Suppressor macrophage treated with lipopolysaccharide for 4 hours (primary cell): ENCODE results near the gene MACF1.

ENCODE experiments used
- DNase-seq: peaks from one replicate; pipeline ENCODE4 v3.0.0-alpha.2; 2020

MACF1 gene

DNA sequence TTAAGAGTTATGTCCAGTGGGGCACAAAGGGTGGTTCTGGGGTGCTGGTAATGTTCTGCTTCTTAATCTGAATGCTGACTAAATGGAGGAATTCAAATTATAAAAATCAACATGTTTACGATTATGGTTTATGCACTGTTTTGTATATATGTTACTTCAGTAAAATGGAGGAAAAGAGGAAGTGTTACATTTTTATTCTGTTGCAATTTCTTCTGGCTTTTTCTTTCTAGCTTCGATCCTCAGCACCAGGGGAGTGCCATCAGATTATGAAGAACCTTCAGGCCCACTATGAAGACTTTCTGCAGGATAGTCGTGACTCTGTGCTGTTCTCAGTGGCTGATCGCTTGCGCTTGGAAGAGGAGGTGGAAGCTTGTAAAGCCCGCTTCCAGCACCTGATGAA, 105.5 kb downstream of the MACF1 start:
- DNase-seq: peak; percentile 31

DNA sequence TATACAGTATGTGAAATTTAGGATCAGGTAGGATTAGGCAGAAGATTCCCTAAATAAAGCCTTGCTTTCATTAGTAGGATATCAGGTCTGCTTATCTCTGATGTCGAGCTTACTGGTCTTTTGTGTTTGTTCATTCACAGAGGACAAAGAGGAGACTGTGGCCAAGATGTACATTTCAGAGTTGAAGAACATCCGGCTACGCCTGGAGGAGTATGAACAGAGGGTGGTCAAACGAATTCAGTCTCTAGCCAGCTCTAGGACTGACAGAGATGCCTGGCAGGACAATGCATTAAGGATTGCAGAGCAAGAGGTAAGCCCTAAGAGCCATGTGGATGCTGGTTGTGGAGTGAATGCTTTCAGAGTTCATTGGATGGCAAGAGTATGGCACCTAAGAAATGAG, 106.2 kb downstream of the MACF1 start:
- DNase-seq: no peak

DNA sequence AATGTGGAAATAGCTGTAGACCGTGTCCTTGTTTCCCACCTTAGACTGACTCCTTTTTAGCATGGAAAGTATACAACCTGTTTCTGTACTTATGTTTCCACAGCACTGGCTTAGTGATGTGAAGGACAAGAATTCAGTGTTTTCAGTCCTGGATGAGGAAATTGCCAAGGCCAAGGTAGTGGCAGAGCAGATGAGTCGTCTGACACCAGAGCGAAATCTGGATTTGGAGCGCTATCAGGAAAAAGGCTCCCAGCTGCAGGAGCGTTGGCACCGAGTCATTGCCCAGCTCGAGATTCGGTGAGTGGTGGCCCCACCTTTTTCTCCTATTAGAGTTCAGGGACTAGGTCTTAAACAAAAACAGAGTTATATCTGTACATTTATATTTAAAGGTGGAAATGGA, 112.6 kb downstream of the MACF1 start:
- DNase-seq: no peak

DNA sequence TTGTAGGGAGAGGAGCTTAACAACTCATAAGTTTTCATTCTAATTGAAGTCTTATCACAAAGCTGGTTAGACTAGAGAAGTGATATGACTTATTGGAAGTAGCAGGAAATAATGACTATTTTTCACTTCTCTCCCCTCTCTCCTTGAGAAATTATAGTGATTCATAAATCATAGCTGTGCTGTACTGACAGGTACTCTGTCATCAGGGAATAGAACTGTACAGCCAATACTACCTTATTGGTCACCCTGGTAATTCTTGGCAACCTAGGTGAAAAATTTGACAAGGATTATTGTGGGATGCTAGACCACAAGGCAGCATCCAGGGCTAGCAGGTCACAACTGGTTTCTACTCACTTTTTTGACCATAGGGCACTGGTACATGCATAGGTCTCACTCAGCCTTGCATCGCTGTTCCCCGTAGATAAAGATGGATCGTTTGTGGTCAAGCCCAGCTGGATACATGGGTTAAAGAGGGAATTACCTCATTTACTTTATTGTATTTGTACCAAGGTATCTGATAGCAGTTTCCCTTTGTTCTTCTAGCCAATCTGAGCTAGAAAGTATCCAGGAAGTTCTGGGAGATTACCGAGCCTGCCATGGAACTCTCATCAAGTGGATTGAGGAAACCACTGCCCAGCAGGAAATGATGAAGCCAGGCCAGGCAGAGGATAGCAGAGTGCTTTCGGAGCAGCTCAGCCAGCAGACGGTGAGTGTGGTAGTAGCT, 113.6 kb downstream of the MACF1 start:
- DNase-seq: no peak

DNA sequence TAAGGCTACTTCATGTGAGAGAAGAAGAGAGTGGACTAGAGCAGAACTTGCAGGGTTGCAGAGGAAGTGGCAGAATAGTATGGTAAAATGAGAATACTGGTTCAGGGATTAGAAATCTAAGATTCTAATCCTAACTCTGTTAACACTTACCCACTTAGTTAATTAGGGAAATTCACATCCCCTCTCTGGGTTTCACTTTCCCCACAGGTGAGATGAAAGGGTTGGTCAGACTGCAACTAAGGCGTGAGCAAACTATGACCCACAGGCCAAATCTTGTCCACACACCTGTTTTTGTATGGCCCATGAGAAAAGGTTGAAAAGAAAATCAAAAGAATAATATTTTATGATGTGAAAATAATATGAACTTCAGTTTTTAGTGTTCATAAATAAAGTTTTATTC, 117.5 kb downstream of the MACF1 start:
- DNase-seq: no peak

DNA sequence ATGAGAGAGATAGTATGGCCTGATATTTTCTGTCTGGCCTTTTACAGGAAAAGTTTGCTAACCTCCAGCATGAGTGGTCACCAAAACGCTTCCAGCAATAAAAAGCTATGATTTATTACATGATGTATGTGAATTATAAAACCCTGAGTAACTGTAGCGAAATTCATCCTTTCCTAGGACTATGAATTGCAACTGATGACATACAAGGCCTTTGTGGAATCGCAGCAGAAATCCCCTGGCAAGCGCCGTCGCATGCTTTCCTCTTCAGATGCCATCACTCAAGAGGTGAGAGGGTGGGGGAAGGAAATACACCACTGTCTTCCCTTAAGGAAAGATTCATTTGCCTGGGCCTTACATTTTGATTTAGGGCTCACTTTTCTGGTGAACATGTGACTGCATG, 117.9 kb downstream of the MACF1 start:
- DNase-seq: no peak

DNA sequence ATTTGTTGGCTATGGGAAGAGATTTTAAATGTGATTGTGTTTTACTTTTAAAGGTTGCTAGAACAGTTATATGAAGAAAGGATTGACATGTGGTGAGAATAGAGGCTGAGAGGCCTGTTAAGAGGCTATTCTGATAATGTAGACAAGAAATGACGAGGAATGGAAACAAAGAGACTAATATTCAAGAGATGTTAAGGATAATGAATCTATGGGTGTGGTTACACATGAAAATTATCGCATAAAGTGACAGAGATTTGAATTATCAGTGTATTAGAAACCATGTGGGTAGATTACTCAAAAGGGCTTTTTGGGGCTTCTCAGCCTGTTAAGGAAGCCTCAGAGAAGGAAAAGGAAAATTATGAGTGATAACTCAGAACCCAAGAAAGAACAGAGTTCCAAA, 120.4 kb downstream of the MACF1 start:
- DNase-seq: no peak

DNA sequence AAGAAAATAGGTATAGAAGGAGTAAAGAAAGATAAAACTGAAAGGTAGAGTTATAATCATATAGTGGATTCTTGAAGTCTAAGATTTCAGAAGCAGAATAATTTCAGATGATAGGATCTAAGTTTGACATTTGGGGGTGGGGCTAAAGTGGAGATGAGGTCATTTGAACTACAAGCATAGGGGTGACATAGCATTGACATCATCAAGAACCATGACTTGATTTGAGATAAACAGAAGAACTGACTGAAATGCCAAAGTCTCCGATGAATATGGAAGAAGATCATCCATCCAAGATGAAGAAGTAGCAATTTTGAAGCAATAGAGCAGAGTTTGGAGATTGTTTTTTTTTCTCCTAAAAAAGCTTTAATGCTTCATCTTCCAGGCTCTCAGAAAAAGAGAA, 122.3 kb downstream of the MACF1 start:
- DNase-seq: peak; percentile 47

DNA sequence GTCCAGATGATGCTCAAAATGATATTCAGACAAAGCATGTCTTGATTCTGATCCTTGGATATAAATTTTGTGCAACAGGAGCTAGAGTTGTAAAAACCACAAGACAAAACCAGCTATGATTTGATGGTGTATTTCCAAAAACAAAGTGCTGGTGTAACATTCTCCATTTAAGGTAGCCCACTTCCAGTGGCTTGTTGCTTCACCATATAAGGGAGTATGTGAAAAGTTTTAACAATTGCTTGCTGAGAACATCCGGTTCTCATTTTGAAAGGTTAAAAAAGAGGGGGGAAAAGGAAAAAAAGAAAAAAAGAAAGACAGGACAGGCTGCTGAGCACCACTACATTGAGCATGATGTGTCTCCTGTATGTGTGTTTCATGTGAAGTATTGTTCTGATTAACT, 123.6 kb downstream of the MACF1 start:
- no peak for DNase-seq

DNA sequence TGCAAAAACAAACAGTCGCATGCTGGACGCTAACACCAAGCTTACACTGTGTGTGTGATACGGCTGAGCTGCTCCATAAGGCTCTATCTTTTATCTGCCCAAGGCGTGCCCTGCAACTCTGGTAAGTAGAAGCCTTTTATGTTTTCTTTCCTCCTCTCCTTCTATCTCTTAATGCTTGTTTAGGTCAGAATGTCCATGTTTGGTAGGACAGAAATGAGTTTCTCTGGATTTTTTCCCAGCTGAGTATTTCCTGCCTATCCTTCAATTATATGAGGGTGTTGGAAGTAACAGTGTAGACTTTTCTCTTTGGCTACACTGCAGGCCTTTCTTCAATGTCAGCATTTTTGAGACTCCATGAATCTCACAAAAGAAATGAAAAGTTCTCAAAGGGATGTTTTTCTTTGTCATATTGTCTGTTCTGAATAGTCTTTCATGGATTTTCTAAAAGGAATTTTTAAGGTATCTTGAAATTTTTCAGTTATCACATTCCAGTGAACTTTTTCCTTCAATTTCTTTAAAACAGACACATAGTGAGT, 124.2 kb downstream of the MACF1 start:
- DNase-seq: no peak

DNA sequence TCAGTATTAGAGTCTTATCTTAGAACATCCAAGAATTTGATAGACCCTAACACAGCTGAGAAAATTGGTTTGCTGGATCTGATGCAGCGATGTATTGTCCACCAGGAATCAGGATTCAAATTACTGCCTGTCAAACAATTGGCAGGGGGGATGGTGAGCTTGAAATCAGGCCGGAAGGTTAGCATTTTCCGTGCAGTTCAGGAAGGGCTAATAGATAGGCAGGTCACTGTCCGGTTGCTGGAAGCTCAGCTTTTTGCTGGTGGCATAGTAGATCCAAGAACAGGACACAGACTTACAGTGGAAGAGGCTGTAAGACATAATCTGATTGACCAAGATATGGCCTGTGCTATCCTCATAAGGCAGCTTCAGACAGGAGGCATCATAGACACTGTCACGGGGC, 127.2 kb downstream of the MACF1 start:
- no peak for DNase-seq

DNA sequence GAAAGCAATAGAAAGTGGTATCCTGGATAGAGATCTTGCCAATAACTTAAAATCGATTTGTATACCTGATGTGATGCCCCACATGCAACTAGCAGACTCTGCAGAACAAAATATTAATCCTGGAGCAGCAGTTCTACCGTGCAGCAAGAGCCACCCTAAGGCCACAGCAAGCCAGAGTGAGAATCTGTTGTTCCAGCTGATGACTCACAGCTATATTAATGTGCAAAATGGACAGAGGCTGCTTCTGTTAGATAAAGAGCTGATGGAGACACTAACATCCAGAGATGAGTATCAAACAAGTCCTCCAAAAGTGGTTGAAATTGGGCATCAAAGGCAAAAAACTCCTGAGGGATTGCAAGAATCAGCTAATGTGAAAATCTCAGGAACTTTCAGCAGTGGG, 127.8 kb downstream of the MACF1 start:
- DNase-seq: no peak

DNA sequence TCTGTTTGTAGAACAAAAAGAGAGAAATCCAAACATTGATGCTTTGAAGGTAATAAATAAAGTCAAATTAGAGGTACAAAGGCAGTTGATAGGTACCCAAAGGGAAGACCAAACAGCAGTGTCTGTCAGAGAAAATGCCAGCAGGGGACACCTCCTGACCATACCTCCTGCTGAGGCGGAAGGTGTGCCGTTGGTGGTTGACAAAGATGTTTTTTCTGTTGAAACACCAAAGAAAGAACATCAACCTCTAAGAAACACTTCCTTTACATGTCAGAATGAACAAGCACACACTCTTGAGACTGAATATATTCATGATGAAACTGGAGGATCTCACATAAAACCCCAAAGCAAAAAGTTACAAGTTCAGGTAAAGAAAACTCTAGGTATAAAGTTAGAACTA, 128.3 kb downstream of the MACF1 start:
- DNase-seq: no peak

DNA sequence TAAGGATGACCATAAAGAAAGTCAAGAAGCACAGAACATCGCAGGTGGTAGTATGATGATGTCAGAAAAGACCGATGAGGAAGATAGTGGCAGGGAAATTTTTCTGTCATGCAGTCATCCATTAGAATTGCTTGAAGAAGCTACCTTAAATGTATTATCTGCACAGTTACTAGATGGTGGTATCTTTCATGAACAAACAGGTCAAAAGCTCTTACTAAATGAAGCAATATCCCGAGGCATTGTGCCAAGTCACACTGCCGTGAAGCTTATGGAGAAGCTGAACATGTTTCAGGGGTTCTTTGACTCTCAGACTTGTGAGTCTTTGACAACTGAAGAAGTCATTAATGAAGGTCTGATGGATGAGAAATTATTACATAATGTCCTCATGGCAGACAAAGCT, 128.8 kb downstream of the MACF1 start:
- no peak for DNase-seq

DNA sequence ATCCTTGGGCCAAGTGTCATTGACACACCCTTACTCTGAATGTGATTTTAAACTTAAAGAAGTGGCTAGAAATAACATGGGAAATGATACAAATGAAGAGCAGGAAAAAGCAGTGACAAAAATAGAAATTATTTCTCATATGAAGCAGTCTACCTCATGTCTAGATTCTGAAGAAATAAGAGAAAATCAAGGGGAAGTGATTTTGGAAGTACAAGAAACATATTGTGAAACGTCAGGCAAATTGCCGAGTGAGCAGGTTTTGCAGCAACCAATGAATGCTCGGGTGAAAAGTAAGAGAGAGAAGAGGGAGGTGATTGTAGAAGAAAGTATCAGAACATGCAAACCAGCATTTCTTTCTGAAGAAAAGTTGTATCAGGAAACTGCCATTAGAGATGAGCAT, 130.7 kb downstream of the MACF1 start:
- DNase-seq: peak; percentile 67

DNA sequence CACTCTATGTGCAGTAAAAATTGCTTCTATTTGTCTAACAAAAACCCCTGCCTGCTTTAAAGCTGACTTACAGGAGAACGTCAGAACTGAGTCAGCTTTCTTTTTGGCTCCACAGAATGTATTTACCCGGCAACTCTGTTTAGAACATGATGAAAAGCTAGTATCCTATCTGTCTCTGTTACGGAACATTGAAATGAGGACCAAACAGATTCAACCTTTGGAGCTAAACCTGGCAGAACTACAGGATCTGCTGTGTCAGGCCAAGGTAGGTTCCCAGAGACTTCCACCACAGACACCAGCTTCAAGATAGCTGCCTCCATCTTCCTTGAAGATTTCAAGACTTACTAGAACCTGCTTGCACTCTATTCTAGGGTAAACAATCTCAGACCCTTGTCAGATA, 132.6 kb downstream of the MACF1 start:
- no peak for DNase-seq

DNA sequence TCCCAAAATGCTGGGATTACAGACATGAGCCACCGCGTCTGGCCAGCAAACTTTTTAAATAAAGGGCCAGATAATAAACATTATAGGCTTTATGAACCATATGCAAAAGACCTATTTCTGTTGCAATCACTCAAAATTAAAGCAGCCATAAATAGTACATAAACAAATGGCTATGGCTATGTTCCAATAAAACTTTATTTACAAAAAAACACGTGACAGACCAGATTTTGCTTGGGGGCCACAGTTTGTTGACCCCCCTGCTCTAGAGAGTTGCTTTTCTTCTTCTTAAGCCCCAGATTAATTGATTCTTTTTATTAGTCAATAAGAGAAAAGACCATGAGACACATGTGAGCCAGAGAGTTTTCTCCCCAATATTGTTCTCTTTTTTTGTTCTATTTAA, 138.3 kb downstream of the MACF1 start:
- no peak for DNase-seq

DNA sequence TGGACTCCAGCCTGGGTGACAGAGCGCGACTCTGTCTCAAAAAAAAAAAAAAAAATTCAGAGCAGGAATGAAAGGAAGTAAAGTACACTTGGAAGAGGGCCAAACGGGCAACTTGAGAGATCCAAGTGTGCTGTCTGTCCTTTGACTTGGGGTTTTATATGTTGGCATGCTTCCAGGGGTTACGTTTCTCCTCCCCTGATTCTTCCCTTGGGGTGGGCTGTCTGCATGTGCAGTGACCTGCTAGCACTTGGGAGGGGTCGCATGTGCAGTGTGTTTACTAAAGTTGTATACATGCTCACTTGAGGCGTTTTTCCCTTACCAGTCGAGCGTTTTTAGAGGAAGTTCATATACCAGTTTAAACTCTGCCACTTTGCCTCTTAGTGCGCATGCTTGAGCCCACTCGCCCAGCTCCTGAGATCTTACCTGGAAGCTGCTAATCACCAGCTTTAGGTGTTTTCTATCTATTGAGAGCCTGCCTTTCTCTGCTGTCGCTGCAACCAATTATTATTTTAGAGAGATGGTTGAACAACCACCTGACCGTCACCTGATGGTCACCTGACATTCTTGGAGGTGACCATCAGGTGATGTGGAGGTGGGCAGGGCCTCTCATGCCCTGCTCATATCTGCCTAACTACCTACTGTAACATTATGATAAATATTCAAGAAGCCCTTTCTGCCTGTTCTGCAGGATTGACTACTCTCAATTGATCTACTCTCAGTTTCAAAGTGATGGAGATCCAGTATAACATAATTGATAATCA, 140.1 kb downstream of the MACF1 start:
- no peak for DNase-seq

DNA sequence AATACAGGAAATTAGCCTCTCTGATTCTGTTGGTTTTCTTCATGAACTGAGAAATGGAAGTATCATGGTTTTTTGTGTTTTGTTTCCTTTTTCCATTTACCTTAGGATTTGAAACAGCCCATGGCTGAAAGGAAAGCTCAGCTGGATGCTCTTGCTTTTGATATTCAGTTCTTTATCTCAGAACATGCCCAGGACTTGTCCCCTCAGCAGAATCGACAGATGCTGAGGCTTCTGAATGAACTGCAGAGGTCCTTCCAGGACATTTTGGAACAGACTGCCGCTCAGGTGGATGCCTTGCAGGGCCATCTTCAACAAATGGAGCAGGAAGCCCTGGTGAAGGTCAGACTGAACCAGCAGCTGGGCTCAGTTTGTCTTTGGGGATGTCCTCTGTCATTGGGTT, 142.4 kb downstream of the MACF1 start:
- no peak for DNase-seq

DNA sequence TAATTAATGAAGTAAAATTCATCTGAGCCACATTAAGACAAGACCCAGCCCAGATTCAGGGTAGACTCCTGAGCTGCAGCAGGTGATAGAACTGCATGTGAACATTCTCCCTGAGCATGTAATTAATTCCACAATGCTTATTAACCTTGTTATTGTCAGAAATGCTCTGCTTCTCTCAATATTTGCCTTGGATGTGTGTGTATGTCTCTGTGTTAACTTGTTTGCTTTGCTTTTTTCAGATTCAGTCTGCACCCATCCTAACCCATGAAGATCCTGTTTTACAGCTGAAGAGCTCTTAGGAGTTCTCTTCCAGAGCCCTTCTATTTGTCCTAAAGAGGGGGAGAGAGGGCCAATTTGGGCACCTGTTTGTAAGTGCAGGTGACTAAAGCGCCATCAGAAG, 143.8 kb downstream of the MACF1 start:
- DNase-seq: no peak

DNA sequence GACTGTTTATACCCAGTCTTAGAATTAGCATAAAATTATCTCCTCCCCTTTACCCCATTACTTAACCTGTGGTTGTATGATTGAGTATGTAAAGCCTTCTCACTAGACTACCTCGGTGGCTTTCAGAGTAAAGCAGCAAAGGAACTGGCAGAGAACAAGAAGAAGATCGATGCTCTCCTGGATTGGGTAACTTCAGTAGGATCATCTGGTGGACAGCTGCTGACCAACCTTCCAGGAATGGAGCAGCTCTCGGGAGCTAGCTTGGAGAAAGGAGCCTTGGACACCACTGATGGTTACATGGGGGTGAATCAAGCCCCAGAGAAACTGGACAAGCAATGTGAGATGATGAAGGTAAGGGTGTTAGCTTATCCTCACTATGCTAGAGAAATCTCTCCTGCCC, 148.4 kb downstream of the MACF1 start:
- DNase-seq: no peak

DNA sequence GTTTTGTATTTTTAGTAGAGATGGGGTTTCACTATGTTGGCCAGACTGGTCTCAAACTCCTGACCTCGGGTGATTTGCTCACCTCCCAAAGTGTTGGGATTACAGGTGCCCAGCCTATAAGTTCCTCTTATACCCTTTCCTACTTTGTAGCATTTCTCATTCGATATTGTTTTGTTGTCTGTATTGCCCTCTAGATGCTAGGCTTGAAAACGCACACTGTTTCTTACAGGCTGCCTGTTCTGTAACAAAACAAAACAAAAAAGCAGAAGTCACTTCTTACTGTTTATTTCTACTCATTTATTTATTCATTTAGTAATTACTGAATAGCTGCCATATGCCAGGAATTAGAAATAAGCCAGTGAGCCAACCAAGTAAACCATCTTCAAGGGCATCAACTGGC, 150.1 kb downstream of the MACF1 start:
- DNase-seq: peak; percentile 20

DNA sequence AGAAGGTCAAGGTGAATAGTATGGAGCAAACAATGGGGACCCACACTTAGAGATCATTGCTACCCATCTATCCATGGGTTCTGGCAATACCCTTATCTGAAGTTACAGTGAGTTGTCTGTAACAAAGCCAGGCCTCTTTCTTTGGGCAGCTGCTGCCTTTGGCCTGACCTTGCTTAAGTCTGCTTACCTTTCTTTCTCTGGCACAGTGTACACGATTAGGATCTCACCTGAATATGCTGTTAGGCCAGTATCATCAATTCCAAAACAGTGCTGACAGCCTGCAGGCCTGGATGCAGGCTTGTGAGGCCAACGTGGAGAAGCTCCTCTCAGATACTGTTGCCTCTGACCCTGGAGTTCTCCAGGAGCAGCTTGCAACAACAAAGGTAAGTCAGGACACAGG, 154.0 kb downstream of the MACF1 start:
- no peak for DNase-seq

DNA sequence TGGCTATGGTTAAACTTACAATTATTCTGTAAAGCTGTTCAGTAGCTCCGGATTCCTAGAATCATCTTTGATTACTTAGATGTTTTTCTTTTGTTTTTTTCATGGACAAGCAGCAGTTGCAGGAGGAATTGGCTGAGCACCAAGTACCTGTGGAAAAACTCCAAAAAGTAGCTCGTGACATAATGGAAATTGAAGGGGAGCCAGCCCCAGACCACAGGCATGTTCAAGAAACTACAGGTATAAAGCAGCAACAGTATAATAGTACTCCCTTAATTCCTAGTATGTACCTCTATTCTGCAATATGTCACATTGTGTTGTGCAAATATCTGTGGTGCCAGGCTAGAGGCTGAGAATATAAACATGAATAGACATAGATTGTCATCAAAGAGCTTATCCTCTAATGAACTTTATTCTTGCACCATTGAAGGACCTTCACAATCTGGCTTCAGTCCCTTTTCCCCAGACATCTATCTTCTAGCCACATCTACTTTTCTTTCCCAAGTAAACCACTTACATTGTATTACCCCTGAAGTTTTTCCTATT, 154.6 kb downstream of the MACF1 start:
- DNase-seq: no peak
